Measurements from ENCODE around the gene RNF151.

The RNF151 gene

DNA sequence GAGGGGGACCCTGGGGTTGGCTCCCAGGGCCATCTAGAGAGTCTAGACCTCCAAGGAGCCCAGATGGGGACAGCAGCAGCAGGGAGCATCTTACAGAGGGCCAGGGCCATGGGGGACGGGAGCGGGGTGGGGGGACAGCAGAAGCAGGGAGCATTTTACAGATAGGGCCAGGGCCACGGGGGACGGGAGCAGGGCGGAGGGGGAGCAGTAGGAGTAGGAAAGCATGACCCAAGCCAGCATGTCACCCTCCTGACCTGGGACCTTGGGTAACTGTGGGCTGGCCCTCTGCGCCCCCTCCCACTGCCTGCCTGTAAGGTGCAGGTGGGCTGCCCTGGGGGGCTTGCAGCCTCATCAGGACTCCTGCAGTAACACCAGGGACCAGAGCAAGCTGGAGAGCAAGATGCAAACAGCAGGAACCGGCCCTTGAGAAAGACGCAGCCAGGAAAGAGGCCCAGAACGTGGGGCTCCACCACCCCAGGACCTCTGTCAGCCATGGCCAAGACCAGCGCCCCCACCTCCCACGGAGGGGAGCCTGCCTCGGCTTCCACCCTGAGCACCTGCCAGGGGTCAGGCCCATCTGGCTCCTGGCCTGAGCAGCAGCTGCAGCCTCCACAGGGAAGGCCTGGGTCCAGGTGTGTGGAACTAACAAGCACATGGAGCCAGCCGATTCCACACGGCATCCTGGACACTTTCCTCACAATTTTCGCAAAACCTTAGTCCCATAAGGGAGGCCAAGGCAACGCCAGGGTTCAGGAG is 40.6 kb downstream of the RNF151 start:
- ATAC-seq = no peak
- TF ChIP-seq SNAI2 (CRISPR knock-in tag; IDR thresholded peaks at IDR 0.05) = no peak
- no peak for TF ChIP-seq GLIS3 (CRISPR knock-in tag; IDR thresholded peaks at IDR 0.05)
- no peak for TF ChIP-seq OSR1 (CRISPR knock-in tag; IDR thresholded peaks at IDR 0.05)
- TF ChIP-seq ZFP30 (CRISPR knock-in tag; IDR thresholded peaks at IDR 0.05) = no peak
- TF ChIP-seq ZNF8 (CRISPR knock-in tag; IDR thresholded peaks at IDR 0.05) = no peak
- TF ChIP-seq ZNF70 (CRISPR knock-in tag; IDR thresholded peaks at IDR 0.05) = no peak
- TF ChIP-seq, protein P1, sequence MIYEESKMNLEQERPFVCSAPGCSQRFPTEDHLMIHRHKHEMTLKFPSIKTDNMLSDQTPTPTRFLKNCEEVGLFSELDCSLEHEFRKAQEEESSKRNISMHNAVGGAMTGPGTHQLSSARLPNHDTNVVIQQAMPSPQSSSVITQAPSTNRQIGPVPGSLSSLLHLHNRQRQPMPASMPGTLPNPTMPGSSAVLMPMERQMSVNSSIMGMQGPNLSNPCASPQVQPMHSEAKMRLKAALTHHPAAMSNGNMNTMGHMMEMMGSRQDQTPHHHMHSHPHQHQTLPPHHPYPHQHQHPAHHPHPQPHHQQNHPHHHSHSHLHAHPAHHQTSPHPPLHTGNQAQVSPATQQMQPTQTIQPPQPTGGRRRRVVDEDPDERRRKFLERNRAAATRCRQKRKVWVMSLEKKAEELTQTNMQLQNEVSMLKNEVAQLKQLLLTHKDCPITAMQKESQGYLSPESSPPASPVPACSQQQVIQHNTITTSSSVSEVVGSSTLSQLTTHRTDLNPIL (CRISPR knock-in tag; IDR thresholded peaks at IDR 0.05; ENCODE audit: low read depth) = no peak
- no peak for TF ChIP-seq ZC3H10 (CRISPR knock-in tag; IDR thresholded peaks at IDR 0.05)
- TF ChIP-seq ISL1 (CRISPR knock-in tag; IDR thresholded peaks at IDR 0.05) = no peak
- no peak for TF ChIP-seq ESRRG (CRISPR knock-in tag; IDR thresholded peaks at IDR 0.05)

DNA sequence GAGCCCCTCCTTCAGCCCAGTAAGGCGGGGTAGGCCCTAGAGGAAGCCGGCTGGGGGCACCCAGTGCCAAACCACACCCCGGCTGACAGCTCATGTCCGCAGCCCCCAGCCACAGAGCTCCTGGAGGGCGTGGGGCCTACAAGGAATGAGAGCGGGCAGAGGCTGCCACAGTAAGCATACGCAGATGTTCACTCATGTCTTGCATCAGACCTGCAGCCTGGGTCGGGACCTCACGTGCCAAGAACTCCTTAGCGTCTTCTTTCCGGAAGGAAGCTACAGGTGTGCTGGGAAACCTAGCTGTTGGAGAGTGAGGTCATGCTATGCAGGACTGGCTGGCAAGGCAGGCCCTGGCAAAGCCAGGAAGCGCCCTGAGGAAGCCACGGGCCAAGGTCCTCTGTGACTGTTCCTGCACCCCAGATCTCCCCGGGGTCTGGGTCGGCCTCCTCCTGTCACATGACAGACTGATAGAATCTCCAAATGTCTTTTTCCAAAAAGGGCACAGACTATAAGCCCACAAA is 41.4 kb downstream of the RNF151 start:
- no peak for ATAC-seq
- no peak for TF ChIP-seq ZFP30 (CRISPR knock-in tag; IDR thresholded peaks at IDR 0.05)
- no peak for TF ChIP-seq OSR1 (CRISPR knock-in tag; IDR thresholded peaks at IDR 0.05)

DNA sequence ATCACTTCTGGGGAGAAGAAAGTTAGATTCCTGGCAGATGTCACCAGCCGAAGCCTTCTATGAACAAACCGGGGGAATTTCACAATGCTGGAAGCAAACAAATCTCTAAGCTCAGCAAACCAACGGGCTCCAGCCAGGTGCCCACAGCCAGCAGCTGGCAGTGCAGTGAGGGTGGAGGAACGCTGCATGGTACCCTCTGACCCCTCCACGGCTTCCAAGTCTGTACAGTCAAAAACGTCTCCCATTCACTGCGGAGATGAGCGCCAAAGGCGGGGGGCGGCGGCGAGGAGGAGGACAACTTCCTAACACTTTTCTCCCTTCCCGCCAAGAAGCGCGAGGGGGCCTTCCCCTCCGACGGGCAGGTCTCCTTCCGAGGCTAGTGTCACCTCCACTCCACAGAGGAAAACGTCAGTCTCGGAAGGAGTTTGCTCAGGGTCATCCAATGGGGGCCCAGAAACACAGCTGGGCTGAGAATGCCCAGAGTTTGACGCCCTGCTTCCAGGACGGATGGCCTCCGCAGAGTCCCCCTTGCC is 42.0 kb downstream of the RNF151 start:
- TF ChIP-seq SNAI2 (CRISPR knock-in tag; IDR thresholded peaks at IDR 0.05) (no peak), ESRRG (CRISPR knock-in tag; IDR thresholded peaks at IDR 0.05) (no peak), ISL1 (CRISPR knock-in tag; IDR thresholded peaks at IDR 0.05) (no peak), RARB (CRISPR knock-in tag; IDR thresholded peaks at IDR 0.05) (no peak), ARNTL (CRISPR knock-in tag; IDR thresholded peaks at IDR 0.05; ENCODE audit: borderline replicate concordance, low read depth) (no peak), POU6F1 (CRISPR knock-in tag; IDR thresholded peaks at IDR 0.05; ENCODE audit: borderline replicate concordance, low read depth) (no peak), OSR1 (CRISPR knock-in tag; IDR thresholded peaks at IDR 0.05) (no peak), PPARA (CRISPR knock-in tag; IDR thresholded peaks at IDR 0.05; ENCODE audit: borderline replicate concordance) (no peak), TOX (CRISPR knock-in tag; IDR thresholded peaks at IDR 0.05; ENCODE audit: borderline replicate concordance) (no peak), ZNF70 (CRISPR knock-in tag; IDR thresholded peaks at IDR 0.05) (no peak), GLIS3 (CRISPR knock-in tag; IDR thresholded peaks at IDR 0.05) (no peak), PATZ1 (CRISPR knock-in tag; IDR thresholded peaks at IDR 0.05; ENCODE audit: borderline replicate concordance) (no peak), CSDC2 (CRISPR knock-in tag; IDR thresholded peaks at IDR 0.05) (no peak), ZNF565 (CRISPR knock-in tag; conservative IDR thresholded peaks at IDR 0.05; ENCODE audit: low read depth) (no peak), ZFP3 (CRISPR knock-in tag; IDR thresholded peaks at IDR 0.05) (no peak)
- no peak for ATAC-seq

- TF ChIP-seq OSR1 (CRISPR knock-in tag; IDR thresholded peaks at IDR 0.05) (no peak), TCF4 (CRISPR knock-in tag; IDR thresholded peaks at IDR 0.05; ENCODE audit: borderline replicate concordance) (no peak), PPARA (CRISPR knock-in tag; IDR thresholded peaks at IDR 0.05; ENCODE audit: borderline replicate concordance) (no peak), ZC3H10 (CRISPR knock-in tag; IDR thresholded peaks at IDR 0.05) (no peak), GLIS3 (CRISPR knock-in tag; IDR thresholded peaks at IDR 0.05) (no peak), ESRRG (CRISPR knock-in tag; IDR thresholded peaks at IDR 0.05) (no peak), RARB (CRISPR knock-in tag; IDR thresholded peaks at IDR 0.05) (no peak), POU6F1 (CRISPR knock-in tag; IDR thresholded peaks at IDR 0.05; ENCODE audit: borderline replicate concordance, low read depth) (no peak)
- TF ChIP-seq, protein P2, sequence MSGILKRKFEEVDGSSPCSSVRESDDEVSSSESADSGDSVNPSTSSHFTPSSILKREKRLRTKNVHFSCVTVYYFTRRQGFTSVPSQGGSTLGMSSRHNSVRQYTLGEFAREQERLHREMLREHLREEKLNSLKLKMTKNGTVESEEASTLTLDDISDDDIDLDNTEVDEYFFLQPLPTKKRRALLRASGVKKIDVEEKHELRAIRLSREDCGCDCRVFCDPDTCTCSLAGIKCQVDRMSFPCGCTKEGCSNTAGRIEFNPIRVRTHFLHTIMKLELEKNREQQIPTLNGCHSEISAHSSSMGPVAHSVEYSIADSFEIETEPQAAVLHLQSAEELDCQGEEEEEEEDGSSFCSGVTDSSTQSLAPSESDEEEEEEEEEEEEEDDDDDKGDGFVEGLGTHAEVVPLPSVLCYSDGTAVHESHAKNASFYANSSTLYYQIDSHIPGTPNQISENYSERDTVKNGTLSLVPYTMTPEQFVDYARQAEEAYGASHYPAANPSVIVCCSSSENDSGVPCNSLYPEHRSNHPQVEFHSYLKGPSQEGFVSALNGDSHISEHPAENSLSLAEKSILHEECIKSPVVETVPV (CRISPR knock-in tag; IDR thresholded peaks at IDR 0.05) = no peak
- peak; percentile 2; the same call in 2 of the 3 replicates for ATAC-seq
Measured at GRCh38 chr16:2009164-2009711, 42.6 kb downstream of the RNF151 start.

Measured in SK-N-SH treated with all-trans-retinoic acid at 6 μM for 48 hours (cell line).